Liver (tissue), 9 donors: ENCODE results near the gene SERPINE2. TPM values are rescaled to one million over a fixed set of nuclear protein-coding genes. Genes with fewer than 3 reads are reported as not detected.

Experiments used
- DNase-seq: peaks from one replicate; pipeline ENCODE4 v3.0.0-alpha.2; 2017; ENCODE audit warnings: low spot score
- H3K27ac ChIP-seq, 2 donors: one replicate each; pipeline ENCODE4 v1.7.0; 2013; ENCODE audit warnings: inconsistent platforms in 2 of 2, low read length in 2 of 2, control low read depth in 1 of 2, low read depth in 1 of 2, mild to moderate bottlenecking in 1 of 2
- H3K27me3 ChIP-seq, 4 donors: one replicate each; pipeline versions ENCODE4 v1.6.1 to v1.7.0; 2013; ENCODE audit warnings: low read length in 3 of 4, inconsistent platforms in 1 of 4, mild to moderate bottlenecking in 1 of 4, moderate library complexity in 1 of 4; ENCODE audit not compliant: control insufficient read depth in 4 of 4, insufficient read depth in 4 of 4
- H3K36me3 ChIP-seq, 4 donors: one replicate each; pipeline versions ENCODE4 v1.6.1 to v1.7.0; 2013; ENCODE audit warnings: low read length in 3 of 4, mild to moderate bottlenecking in 3 of 4, low read depth in 1 of 4, moderate library complexity in 1 of 4; ENCODE audit not compliant: control insufficient read depth in 4 of 4, insufficient read depth in 3 of 4
- H3K4me1 ChIP-seq, 4 donors: one replicate each; pipeline versions ENCODE4 v1.6.1 to v1.7.0; 2013; ENCODE audit warnings: low read length in 3 of 4, mild to moderate bottlenecking in 3 of 4, moderate library complexity in 1 of 4; ENCODE audit not compliant: control insufficient read depth in 4 of 4, insufficient read depth in 4 of 4
- H3K4me3 ChIP-seq, 3 donors: one replicate each; pipeline versions ENCODE4 v1.6.1 to v1.7.0; 2013; ENCODE audit warnings: low read length in 3 of 3, control low read depth in 1 of 3, low read depth in 1 of 3, mild to moderate bottlenecking in 1 of 3
- H3K9ac ChIP-seq, 2 donors: one replicate each; pipeline ENCODE4 v1.7.0; 2013; ENCODE audit warnings: low read length in 2 of 2, mild to moderate bottlenecking in 2 of 2, moderate library complexity in 2 of 2, control low read depth in 1 of 2, low read depth in 1 of 2
- H3K9me3 ChIP-seq, 4 donors: one replicate each; pipeline versions ENCODE4 v1.6.1 to v1.7.0; 2013; ENCODE audit warnings: low read length in 3 of 4; ENCODE audit not compliant: control insufficient read depth in 4 of 4
- EGR1 ChIP-seq, 2 donors: IDR thresholded peaks; 2 replicates each; pipeline ENCODE4 v1.6.1; 2016 to 2018; ENCODE audit warnings: antibody characterized with exemption in 2 of 2, low read depth in 2 of 2
- FOXA2 ChIP-seq: IDR thresholded peaks from 2 replicates; pipeline ENCODE4 v1.6.1; 2016; ENCODE audit warnings: antibody characterized with exemption
- GABPA ChIP-seq, 2 donors: IDR thresholded peaks in 1 of 2; conservative IDR thresholded peaks in 1 of 2; 2 replicates each; pipeline ENCODE4 v1.6.1; 2016; ENCODE audit warnings: antibody characterized with exemption in 2 of 2, mild to moderate bottlenecking in 1 of 2, moderate library complexity in 1 of 2
- HNF4A ChIP-seq, 2 donors: conservative IDR thresholded peaks; 2 replicates each; pipeline ENCODE4 v1.6.1; 2016; ENCODE audit warnings: antibody characterized with exemption in 2 of 2, mild to moderate bottlenecking in 2 of 2
- HNF4G ChIP-seq: IDR thresholded peaks from 2 replicates; pipeline ENCODE4 v1.6.1; 2016; ENCODE audit warnings: antibody characterized with exemption
- JUND ChIP-seq, 2 donors: IDR thresholded peaks; 2 replicates each; pipeline ENCODE4 v1.6.1; 2016; ENCODE audit warnings: antibody characterized with exemption in 2 of 2
- NR2F2 ChIP-seq: IDR thresholded peaks from 2 replicates; pipeline ENCODE4 v1.6.1; 2016; ENCODE audit warnings: antibody characterized with exemption
- RAD21 ChIP-seq, 2 donors: IDR thresholded peaks; 2 replicates each; pipeline ENCODE4 v1.6.1; 2016; ENCODE audit warnings: antibody characterized with exemption in 2 of 2, mild to moderate bottlenecking in 2 of 2
- RXRA ChIP-seq, 2 donors: IDR thresholded peaks; 2 replicates each; pipeline ENCODE4 v1.6.1; 2017 to 2018; ENCODE audit warnings: antibody characterized with exemption in 2 of 2, mild to moderate bottlenecking in 1 of 2
- SP1 ChIP-seq: IDR thresholded peaks from 2 replicates; pipeline ENCODE4 v1.6.1; 2018; ENCODE audit warnings: antibody characterized with exemption, mild to moderate bottlenecking
- TAF1 ChIP-seq: conservative IDR thresholded peaks from 2 replicates; pipeline ENCODE4 v1.6.1; 2016; ENCODE audit warnings: antibody characterized with exemption, mild to moderate bottlenecking
- YY1 ChIP-seq: IDR thresholded peaks from 2 replicates; pipeline ENCODE4 v1.6.1; 2016; ENCODE audit warnings: antibody characterized with exemption, mild to moderate bottlenecking
- WGBS: extraction: QIAGEN DNeasy Blood & Tissue Kit; methylation state at CpG from one replicate; pipeline ENCODE4 v1.1.7; 2013; 5-methylcytosine and 5-hydroxymethylcytosine counted together
- polyA plus RNA-seq, 2 donors: library from polyadenylated mRNA; stranded (reverse) in 1 of 2; unstranded in 1 of 2; fragments of 200-250 nt in 1 of 2; fragments of >200 nt in 1 of 2; fragmentation: Nextera tagmentation in 1 of 2; extraction: Ambion mirVana in 1 of 2; gene quantifications; one replicate each; pipeline versions ENCODE4 v1.2.1 to v1.2.3, GENCODE V29; 2013 to 2015
- total RNA-seq, 2 donors: library from RNA; depleted of rRNA; stranded (reverse); fragments of >200 nt; gene quantifications; one replicate each; pipeline ENCODE4 v1.2.3, GENCODE V29; 2014
- TF ChIP-seq, protein P1 (sequence below): fragments of 150-350 bp; IDR thresholded peaks from 2 replicates; pipeline ENCODE4 v1.5.1; 2017; ENCODE audit warnings: improper control_type of control experiment, low read depth, low read length; ENCODE audit not compliant: missing input control
- TF ChIP-seq, protein P2 (sequence below): IDR thresholded peaks from 2 replicates; pipeline ENCODE4 v1.6.1; 2016; ENCODE audit warnings: antibody characterized with exemption, mild to moderate bottlenecking
- TF ChIP-seq, protein P3 (sequence below): IDR thresholded peaks from 2 replicates; pipeline ENCODE4 v1.6.1; 2016; ENCODE audit warnings: antibody characterized with exemption
- TF ChIP-seq, protein P4 (sequence below): IDR thresholded peaks from 2 replicates; pipeline ENCODE4 v1.6.1; 2016; ENCODE audit warnings: antibody characterized with exemption
- TF ChIP-seq, protein P5 (sequence below): IDR thresholded peaks from 2 replicates; pipeline ENCODE4 v1.6.1; 2016; ENCODE audit warnings: antibody characterized with exemption
- donor health status: healthy.
- donor health status: healthy.
- donor health status: healthy.
- donor health status: healthy.
- donor health status: healthy.

SERPINE2 gene
- total and polyA plus RNA-seq, 4 donors: 0.92 to 4.8 (median 2.3) TPM

DNA sequence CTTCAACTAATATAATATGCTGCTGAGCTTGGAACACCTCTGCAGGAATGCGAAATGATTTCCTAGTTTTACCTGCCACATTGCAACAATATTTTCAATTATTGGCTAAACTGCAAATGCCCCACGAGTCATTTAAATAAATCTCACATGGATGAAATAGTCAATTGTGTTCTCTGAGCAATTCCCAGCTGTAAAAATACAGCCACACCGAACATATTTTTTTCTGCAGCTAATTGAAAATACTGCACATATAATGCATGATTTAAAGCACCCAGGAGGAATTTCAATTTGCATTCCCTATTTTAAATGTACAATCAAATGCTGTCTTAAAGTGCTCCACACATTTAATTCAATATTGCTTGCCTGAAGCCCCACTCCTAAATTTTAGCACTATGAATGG is 18.6 kb downstream of the SERPINE2 start:
- Histone ChIP-seq H3K4me1 (no peaks in the 10 kb centered on the region), H3K27me3 (no peaks in the 10 kb centered on the region), H3K4me3 (no peak overlapping the region), H3K36me3 (no peaks in the 10 kb centered on the region), H3K9me3 (no peaks in the 10 kb centered on the region), H3K27ac (no peak overlapping the region), H3K9ac (no peak overlapping the region)
- TF ChIP-seq SP1: no peak
- TF ChIP-seq HNF4G: no peak
- no peak for TF ChIP-seq YY1
- TF ChIP-seq, protein P1, sequence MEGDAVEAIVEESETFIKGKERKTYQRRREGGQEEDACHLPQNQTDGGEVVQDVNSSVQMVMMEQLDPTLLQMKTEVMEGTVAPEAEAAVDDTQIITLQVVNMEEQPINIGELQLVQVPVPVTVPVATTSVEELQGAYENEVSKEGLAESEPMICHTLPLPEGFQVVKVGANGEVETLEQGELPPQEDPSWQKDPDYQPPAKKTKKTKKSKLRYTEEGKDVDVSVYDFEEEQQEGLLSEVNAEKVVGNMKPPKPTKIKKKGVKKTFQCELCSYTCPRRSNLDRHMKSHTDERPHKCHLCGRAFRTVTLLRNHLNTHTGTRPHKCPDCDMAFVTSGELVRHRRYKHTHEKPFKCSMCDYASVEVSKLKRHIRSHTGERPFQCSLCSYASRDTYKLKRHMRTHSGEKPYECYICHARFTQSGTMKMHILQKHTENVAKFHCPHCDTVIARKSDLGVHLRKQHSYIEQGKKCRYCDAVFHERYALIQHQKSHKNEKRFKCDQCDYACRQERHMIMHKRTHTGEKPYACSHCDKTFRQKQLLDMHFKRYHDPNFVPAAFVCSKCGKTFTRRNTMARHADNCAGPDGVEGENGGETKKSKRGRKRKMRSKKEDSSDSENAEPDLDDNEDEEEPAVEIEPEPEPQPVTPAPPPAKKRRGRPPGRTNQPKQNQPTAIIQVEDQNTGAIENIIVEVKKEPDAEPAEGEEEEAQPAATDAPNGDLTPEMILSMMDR: no peak
- TF ChIP-seq JUND (IDR thresholded peaks at IDR 0.05): no peak
- TF ChIP-seq RXRA (IDR thresholded peaks at IDR 0.05): no peak
- TF ChIP-seq GABPA (IDR thresholded peaks at IDR 0.05 in 1 of 2, conservative IDR thresholded peaks at IDR 0.05 in 1 of 2): no peak
- no peak for DNase-seq
- WGBS: 82% methylated on average over 3 of the region's 3 CpGs

DNA sequence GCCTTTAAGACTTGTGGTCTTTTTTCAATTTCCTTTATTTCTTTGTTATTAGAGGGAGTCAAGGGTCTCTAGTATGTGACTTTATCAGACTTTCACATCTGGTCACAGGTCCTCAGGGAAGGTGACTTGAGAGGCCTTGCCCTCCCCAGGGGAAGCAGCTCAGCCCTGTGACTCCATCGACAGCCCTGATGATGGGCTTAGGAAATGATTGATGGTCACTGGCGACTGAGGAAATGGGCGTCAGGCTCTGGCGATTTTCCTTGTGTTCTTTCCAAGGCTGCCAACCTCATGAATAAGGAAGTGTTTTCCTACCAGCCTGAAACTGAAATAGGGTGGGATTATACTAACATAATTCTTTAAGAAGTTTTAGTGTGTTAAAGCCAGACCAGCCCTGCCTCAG is 21.1 kb downstream of the SERPINE2 start:
- WGBS: 77% methylated on average over 4 of the region's 4 CpGs
- H3K27ac ChIP-seq: no peak overlapping the region
- no peaks in the 10 kb centered on the region for H3K4me1 ChIP-seq
- no peaks in the 10 kb centered on the region for H3K27me3 ChIP-seq
- H3K4me3 ChIP-seq: no peak overlapping the region
- H3K36me3 ChIP-seq: no peaks in the 10 kb centered on the region
- no peaks in the 10 kb centered on the region for H3K9me3 ChIP-seq
- H3K9ac ChIP-seq: no peak overlapping the region
- no peak for TF ChIP-seq GABPA (IDR thresholded peaks at IDR 0.05 in 1 of 2, conservative IDR thresholded peaks at IDR 0.05 in 1 of 2)
- TF ChIP-seq, protein P2, sequence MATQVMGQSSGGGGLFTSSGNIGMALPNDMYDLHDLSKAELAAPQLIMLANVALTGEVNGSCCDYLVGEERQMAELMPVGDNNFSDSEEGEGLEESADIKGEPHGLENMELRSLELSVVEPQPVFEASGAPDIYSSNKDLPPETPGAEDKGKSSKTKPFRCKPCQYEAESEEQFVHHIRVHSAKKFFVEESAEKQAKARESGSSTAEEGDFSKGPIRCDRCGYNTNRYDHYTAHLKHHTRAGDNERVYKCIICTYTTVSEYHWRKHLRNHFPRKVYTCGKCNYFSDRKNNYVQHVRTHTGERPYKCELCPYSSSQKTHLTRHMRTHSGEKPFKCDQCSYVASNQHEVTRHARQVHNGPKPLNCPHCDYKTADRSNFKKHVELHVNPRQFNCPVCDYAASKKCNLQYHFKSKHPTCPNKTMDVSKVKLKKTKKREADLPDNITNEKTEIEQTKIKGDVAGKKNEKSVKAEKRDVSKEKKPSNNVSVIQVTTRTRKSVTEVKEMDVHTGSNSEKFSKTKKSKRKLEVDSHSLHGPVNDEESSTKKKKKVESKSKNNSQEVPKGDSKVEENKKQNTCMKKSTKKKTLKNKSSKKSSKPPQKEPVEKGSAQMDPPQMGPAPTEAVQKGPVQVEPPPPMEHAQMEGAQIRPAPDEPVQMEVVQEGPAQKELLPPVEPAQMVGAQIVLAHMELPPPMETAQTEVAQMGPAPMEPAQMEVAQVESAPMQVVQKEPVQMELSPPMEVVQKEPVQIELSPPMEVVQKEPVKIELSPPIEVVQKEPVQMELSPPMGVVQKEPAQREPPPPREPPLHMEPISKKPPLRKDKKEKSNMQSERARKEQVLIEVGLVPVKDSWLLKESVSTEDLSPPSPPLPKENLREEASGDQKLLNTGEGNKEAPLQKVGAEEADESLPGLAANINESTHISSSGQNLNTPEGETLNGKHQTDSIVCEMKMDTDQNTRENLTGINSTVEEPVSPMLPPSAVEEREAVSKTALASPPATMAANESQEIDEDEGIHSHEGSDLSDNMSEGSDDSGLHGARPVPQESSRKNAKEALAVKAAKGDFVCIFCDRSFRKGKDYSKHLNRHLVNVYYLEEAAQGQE: no peak
- no peak for TF ChIP-seq NR2F2
- TF ChIP-seq, protein P3, sequence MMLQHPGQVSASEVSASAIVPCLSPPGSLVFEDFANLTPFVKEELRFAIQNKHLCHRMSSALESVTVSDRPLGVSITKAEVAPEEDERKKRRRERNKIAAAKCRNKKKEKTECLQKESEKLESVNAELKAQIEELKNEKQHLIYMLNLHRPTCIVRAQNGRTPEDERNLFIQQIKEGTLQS: no peak
- no peak for TF ChIP-seq JUND (IDR thresholded peaks at IDR 0.05)
- TF ChIP-seq YY1: no peak
- TF ChIP-seq, protein P1: no peak
- no peak for TF ChIP-seq TAF1
- no peak for TF ChIP-seq RAD21 (IDR thresholded peaks at IDR 0.05)
- TF ChIP-seq FOXA2: no peak
- TF ChIP-seq, protein P4, sequence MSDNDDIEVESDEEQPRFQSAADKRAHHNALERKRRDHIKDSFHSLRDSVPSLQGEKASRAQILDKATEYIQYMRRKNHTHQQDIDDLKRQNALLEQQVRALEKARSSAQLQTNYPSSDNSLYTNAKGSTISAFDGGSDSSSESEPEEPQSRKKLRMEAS: no peak
- no peak for TF ChIP-seq EGR1 (IDR thresholded peaks at IDR 0.05; ENCODE audit: low read depth in 2 of 2)
- no peak for TF ChIP-seq HNF4A (conservative IDR thresholded peaks at IDR 0.05)
- no peak for TF ChIP-seq HNF4G
- TF ChIP-seq, protein P5, sequence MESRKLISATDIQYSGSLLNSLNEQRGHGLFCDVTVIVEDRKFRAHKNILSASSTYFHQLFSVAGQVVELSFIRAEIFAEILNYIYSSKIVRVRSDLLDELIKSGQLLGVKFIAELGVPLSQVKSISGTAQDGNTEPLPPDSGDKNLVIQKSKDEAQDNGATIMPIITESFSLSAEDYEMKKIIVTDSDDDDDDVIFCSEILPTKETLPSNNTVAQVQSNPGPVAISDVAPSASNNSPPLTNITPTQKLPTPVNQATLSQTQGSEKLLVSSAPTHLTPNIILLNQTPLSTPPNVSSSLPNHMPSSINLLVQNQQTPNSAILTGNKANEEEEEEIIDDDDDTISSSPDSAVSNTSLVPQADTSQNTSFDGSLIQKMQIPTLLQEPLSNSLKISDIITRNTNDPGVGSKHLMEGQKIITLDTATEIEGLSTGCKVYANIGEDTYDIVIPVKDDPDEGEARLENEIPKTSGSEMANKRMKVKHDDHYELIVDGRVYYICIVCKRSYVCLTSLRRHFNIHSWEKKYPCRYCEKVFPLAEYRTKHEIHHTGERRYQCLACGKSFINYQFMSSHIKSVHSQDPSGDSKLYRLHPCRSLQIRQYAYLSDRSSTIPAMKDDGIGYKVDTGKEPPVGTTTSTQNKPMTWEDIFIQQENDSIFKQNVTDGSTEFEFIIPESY: no peak
- no peak for TF ChIP-seq SP1
- DNase-seq: no peak
